B cell (primary cell): ENCODE measurements around the gene CPNE9. TPM values are rescaled to one million over a fixed set of nuclear protein-coding genes. Genes with fewer than 3 reads are reported as not detected.

Source experiments
- ATAC-seq: fragments of 200-7000 bp; cut with Tn5 transposase; one replicate; pipeline ENCODE4 v1.10.0; 2021; ENCODE audit warnings: low read depth, mild to moderate bottlenecking, moderate number of reproducible peaks, moderate library complexity
- CTCF ChIA-PET: fragments of 350-600 bp; sonication (Branson Sonifier 250); formaldehyde crosslinking; loops from one replicate; lab custom pipeline; 2021; ENCODE audit warnings: antibody characterized with exemption, inconsistent platforms; lab: Charles Lee
- POLR2A ChIA-PET: fragments of 350-600 bp; sonication (Branson Sonifier 250); formaldehyde crosslinking; loops from one replicate; lab custom pipeline; 2021; ENCODE audit warnings: antibody characterized with exemption; lab: Charles Lee
- DNase-seq: peaks from one replicate; pipeline ENCODE4 v3.0.0; 2013
- H2AFZ ChIP-seq: 2 replicates; pipeline ENCODE4 v1.6.1; 2012; ENCODE audit warnings: mild to moderate bottlenecking, low read depth, low read length; ENCODE audit not compliant: insufficient read depth, poor library complexity, severe bottlenecking
- H3K27ac ChIP-seq, 2 donors: 1 replicate in 1 of 2; 2 replicates in 1 of 2; pipeline ENCODE4 v1.5.1; 2012 to 2013; ENCODE audit warnings: low read length in 2 of 2, mild to moderate bottlenecking in 2 of 2, moderate library complexity in 1 of 2
- H3K27me3 ChIP-seq, 4 experiments: fragments of 200-600 bp in 1 of 4; sonication (generic) in 1 of 4; replicated peaks in 1 of 4; 1 replicate in 2 of 4; 2 replicates in 2 of 4; pipeline versions ENCODE4 v1.6.1 to v1.7.0; 2013 to 2016; ENCODE audit warnings: low read length in 3 of 4, mild to moderate bottlenecking in 2 of 4, mixed read lengths in 1 of 4, moderate library complexity in 1 of 4; ENCODE audit not compliant: insufficient read depth in 4 of 4, control insufficient read depth in 3 of 4; ENCODE audit errors: control extremely low read depth in 1 of 4
- H3K36me3 ChIP-seq, 2 experiments: replicated peaks in 1 of 2; 1 replicate in 1 of 2; 2 replicates in 1 of 2; pipeline versions ENCODE4 v1.6.1 to v1.7.1; 2013; ENCODE audit warnings: low read length in 1 of 2; ENCODE audit not compliant: insufficient read depth in 2 of 2, control insufficient read depth in 1 of 2; ENCODE audit errors: control extremely low read depth in 1 of 2, extremely low read depth in 1 of 2
- H3K4me1 ChIP-seq, 2 donors: fragments of 200-600 bp in 1 of 2; sonication (generic) in 1 of 2; 1 replicate in 1 of 2; 2 replicates in 1 of 2; pipeline versions ENCODE4 v1.5.1 to v1.6.1; 2013 to 2017; ENCODE audit warnings: low read length in 2 of 2; ENCODE audit not compliant: control insufficient read depth in 2 of 2, insufficient read depth in 2 of 2
- H3K4me2 ChIP-seq: replicated peaks from 2 replicates; pipeline ENCODE3; 2012; ENCODE audit warnings: mild to moderate bottlenecking, low read depth, low read length; ENCODE audit not compliant: poor library complexity, severe bottlenecking
- H3K4me3 ChIP-seq, 5 experiments: fragments of 200-600 bp in 1 of 5; sonication (generic) in 1 of 5; 1 replicate in 3 of 5; 2 replicates in 2 of 5; pipeline versions ENCODE4 v1.5.1 to v1.7.0; 2011 to 2016; ENCODE audit warnings: low read length in 4 of 5, mild to moderate bottlenecking in 4 of 5, low read depth in 2 of 5, control low read depth in 1 of 5, moderate library complexity in 1 of 5; ENCODE audit not compliant: insufficient read depth in 1 of 5; ENCODE audit errors: control extremely low read depth in 1 of 5, extremely low read depth in 1 of 5
- H3K79me2 ChIP-seq: fragments of 200-600 bp; sonication (generic); one replicate; pipeline ENCODE4 v1.6.0; 2016; ENCODE audit warnings: low read length; ENCODE audit not compliant: control insufficient read depth, insufficient read depth
- H3K9ac ChIP-seq: fragments of 200-600 bp; sonication (generic); 2 replicates; pipeline ENCODE4 v1.6.1; 2017; ENCODE audit warnings: mild to moderate bottlenecking, low read length, moderate library complexity
- H3K9me3 ChIP-seq, 3 donors: one replicate each; pipeline versions ENCODE4 v1.6.1 to v1.7.1; 2013; ENCODE audit warnings: low read length in 2 of 3; ENCODE audit not compliant: control insufficient read depth in 2 of 3, insufficient read depth in 1 of 3; ENCODE audit errors: control extremely low read depth in 1 of 3
- H4K20me1 ChIP-seq: 2 replicates; pipeline ENCODE4 v1.6.0; 2012; ENCODE audit warnings: mild to moderate bottlenecking, low read length; ENCODE audit not compliant: insufficient read depth, control insufficient read depth, poor library complexity, severe bottlenecking
- H3K27ac Mint-ChIP-seq: one replicate; pipeline ENCODE4 v1.8.0; 2021; ENCODE audit warnings: mixed read lengths
- H3K27me3 Mint-ChIP-seq: one replicate; pipeline ENCODE4 v1.8.0; 2021; ENCODE audit warnings: mixed read lengths
- H3K4me1 Mint-ChIP-seq: one replicate; pipeline ENCODE4 v1.8.0; 2021; ENCODE audit warnings: mixed read lengths
- H3K4me3 Mint-ChIP-seq: one replicate; pipeline ENCODE4 v1.8.0; 2021; ENCODE audit warnings: mixed read lengths
- H3K9me3 Mint-ChIP-seq: one replicate; pipeline ENCODE4 v1.8.0; 2022; ENCODE audit warnings: mixed read lengths; ENCODE audit not compliant: insufficient read depth
- CTCF ChIP-seq: fragments of 200-600 bp; IDR thresholded peaks from one replicate; pipeline ENCODE4 v1.8.0; 2022; ENCODE audit warnings: antibody characterized with exemption, mild to moderate bottlenecking
- EZH2 ChIP-seq: IDR thresholded peaks from 2 replicates; pipeline ENCODE4 v1.6.1; 2012; ENCODE audit warnings: borderline replicate concordance, low read depth, mild to moderate bottlenecking, moderate library complexity, low read length; ENCODE audit not compliant: insufficient read depth, poor library complexity, severe bottlenecking
- WGBS: methylation state at CpG from one replicate; pipeline ENCODE4 v1.1.5; 2013; ENCODE audit warnings: missing lambda C conversion rate; ENCODE audit not compliant: insufficient coverage; 5-methylcytosine and 5-hydroxymethylcytosine counted together
- intact Hi-C: fragments of 100-400 bp; cut with micrococcal nuclease; formaldehyde crosslinking; loops from one replicate; pipeline ENCODE4 v1.10.0; 2022
- polyA plus RNA-seq: library from polyadenylated mRNA; depleted of rRNA; stranded (reverse); fragments of >200 nt; gene quantifications from 2 replicates; pipeline ENCODE4 v1.2.3, GENCODE V29; 2012
- total RNA-seq, 2 donors: library from RNA; stranded (reverse); fragments of 120-200 nt in 1 of 2; gene quantifications; 1 replicate in 1 of 2; 2 replicates in 1 of 2; pipeline versions ENCODE4 v1.2.3 to v1.2.4, GENCODE V29; 2013 to 2022

The CPNE9 gene
- total and polyA plus RNA-seq, 2 donors (not counting 1 experiment from before 2014, with no cell fraction given): 0.30 to 0.37 TPM

- H3K4me2 ChIP-seq: no peak overlapping the region
- H3K4me1 ChIP-seq: peaks cover 17 to 18% of the 10 kb centered on the region in 2 donors
- H4K20me1 ChIP-seq: peaks cover 53% of the 10 kb centered on the region
- peaks cover 0 to 10% (median 0%) of the 10 kb centered on the region in 3 donors for H3K9me3 ChIP-seq
- peaks cover 2 to 61% of the 10 kb centered on the region in 2 experiments for H3K36me3 ChIP-seq
- 97% methylated on average over 6 of the region's 7 CpGs for WGBS
- no peak overlapping the region for H3K4me3 ChIP-seq
- H2AFZ ChIP-seq: no peak overlapping the region
- peaks cover 12% of the 10 kb centered on the region for H3K27me3 Mint-ChIP-seq
- POLR2A ChIA-PET: no interaction called here
- CTCF ChIA-PET: no interaction called here
- no peaks in the 10 kb centered on the region for H3K9me3 Mint-ChIP-seq
- intact Hi-C loops: no loop called here
- H3K9ac ChIP-seq: no peak overlapping the region
- H3K27ac Mint-ChIP-seq: no peak overlapping the region
- H3K4me1 Mint-ChIP-seq: peaks cover 18% of the 10 kb centered on the region
- no peak overlapping the region for H3K27ac ChIP-seq
- DNase-seq (no peak), ATAC-seq (no peak)
- no peak overlapping the region for H3K4me3 Mint-ChIP-seq
- TF ChIP-seq CTCF (no peak), EZH2 (no peak)
- H3K27me3 ChIP-seq: peaks cover 0 to 17% (median 6%) of the 10 kb centered on the region in 4 experiments
- H3K79me2 ChIP-seq: no peaks in the 10 kb centered on the region
Measured at GRCh38 chr3:9701006-9701405, 2.6 kb upstream of the CPNE9 start.

DNA sequence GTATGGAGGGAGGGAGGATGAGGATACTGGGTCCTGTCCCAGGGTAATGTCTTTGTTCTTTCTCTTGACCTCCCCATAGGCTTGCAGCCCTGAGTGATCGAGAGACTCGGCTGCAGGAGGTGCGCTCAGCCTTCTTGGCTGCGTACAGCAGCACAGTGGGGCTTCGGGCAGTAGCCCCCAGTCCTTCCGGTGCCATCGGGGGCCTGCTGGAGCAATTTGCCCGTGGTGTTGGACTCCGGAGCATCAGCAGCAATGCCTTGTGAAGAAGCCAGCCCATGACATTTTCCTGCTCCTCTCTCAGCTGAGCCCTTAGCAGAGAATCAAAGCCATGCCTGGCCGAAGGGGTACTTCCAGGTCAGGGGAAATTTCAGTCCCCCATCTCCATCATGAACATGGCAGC lies 1.9 kb upstream of the CPNE9 start:
- Histone ChIP-seq H4K20me1 (peaks cover 46% of the 10 kb centered on the region), H3K27me3 (peaks cover 0 to 22% (median 8%) of the 10 kb centered on the region in 4 experiments), H3K79me2 (no peaks in the 10 kb centered on the region), H3K4me1 (peaks cover 17 to 18% of the 10 kb centered on the region in 2 donors), H3K4me2 (no peak overlapping the region), H3K4me3 (no peak overlapping the region), H3K9me3 (peaks cover 0 to 10% (median 0%) of the 10 kb centered on the region in 3 donors), H3K36me3 (peaks cover 1 to 54% of the 10 kb centered on the region in 2 experiments), H3K9ac (no peak overlapping the region), H2AFZ (no peak overlapping the region), H3K27ac (no peak overlapping the region)
- over 99% methylated on average over 10 of the region's 10 CpGs for WGBS
- no peak overlapping the region for H3K27ac Mint-ChIP-seq
- H3K4me1 Mint-ChIP-seq: peaks cover 18% of the 10 kb centered on the region
- ChIA-PET CTCF (no interaction called here), POLR2A (no interaction called here)
- no peaks in the 10 kb centered on the region for H3K9me3 Mint-ChIP-seq
- TF ChIP-seq CTCF (no peak), EZH2 (no peak)
- ATAC-seq (no peak), DNase-seq (no peak)
- H3K4me3 Mint-ChIP-seq: no peak overlapping the region
- intact Hi-C loops: no loop called here
- H3K27me3 Mint-ChIP-seq: peaks cover 19% of the 10 kb centered on the region
